WTC11 (cell line): Measurements from ENCODE around the gene TMEM207. TPM values are rescaled to one million over a fixed set of nuclear protein-coding genes. Genes with fewer than 3 reads are reported as not detected.

ENCODE experiments used
- ATAC-seq: fragments of 200-7000 bp; cut with Tn5 transposase; 2 replicates; pipeline ENCODE4 v1.10.0; 2021; ENCODE audit warnings: mild to moderate bottlenecking, moderate library complexity
- CTCF ChIA-PET: fragments of 300-600 bp; sonication (Branson Sonifier 250); formaldehyde crosslinking; loops from one replicate; lab custom pipeline; 2021; ENCODE audit warnings: antibody characterized with exemption; lab: Charles Lee
- POLR2A ChIA-PET: fragments of 350-600 bp; sonication (Branson Sonifier 250); formaldehyde crosslinking; loops from one replicate; lab custom pipeline; 2021; ENCODE audit warnings: antibody characterized with exemption; lab: Charles Lee
- DNase-seq: peaks from one replicate; pipeline ENCODE4 v3.0.0; 2021; ENCODE audit warnings: low spot score
- H3K27ac Mint-ChIP-seq: 2 replicates; pipeline ENCODE4 v1.8.0; 2021; ENCODE audit warnings: mixed read lengths
- H3K27me3 Mint-ChIP-seq: 2 replicates; pipeline ENCODE4 v1.8.0; 2021; ENCODE audit warnings: low read depth, mild to moderate bottlenecking, moderate library complexity, mixed read lengths
- H3K36me3 Mint-ChIP-seq: 2 replicates; pipeline ENCODE4 v1.8.0; 2021; ENCODE audit warnings: mixed read lengths
- H3K4me1 Mint-ChIP-seq: 2 replicates; pipeline ENCODE4 v1.8.0; 2022; ENCODE audit warnings: mixed read lengths
- H3K4me3 Mint-ChIP-seq: 2 replicates; pipeline ENCODE4 v1.8.0; 2021; ENCODE audit warnings: mild to moderate bottlenecking, moderate library complexity, mixed read lengths
- H3K9me3 Mint-ChIP-seq: 2 replicates; pipeline ENCODE4 v1.8.0; 2021; ENCODE audit warnings: mixed read lengths
- CBFB ChIP-seq: sonication (generic); formaldehyde crosslinking; IDR thresholded peaks from 2 replicates; pipeline ENCODE4 v1.8.1; 2022; ENCODE audit warnings: mild to moderate bottlenecking, low read depth, missing genetic modification reagents
- CREB1 ChIP-seq: sonication (generic); formaldehyde crosslinking; IDR thresholded peaks from 2 replicates; pipeline ENCODE4 v1.8.0; 2023; ENCODE audit warnings: mild to moderate bottlenecking, missing genetic modification reagents
- ELF4 ChIP-seq: sonication (generic); formaldehyde crosslinking; IDR thresholded peaks from 2 replicates; pipeline ENCODE4 v1.8.1; 2022; ENCODE audit warnings: low read depth, mild to moderate bottlenecking, moderate library complexity, missing genetic modification reagents
- ESRRA ChIP-seq: sonication (generic); formaldehyde crosslinking; IDR thresholded peaks from 2 replicates; pipeline ENCODE4 v1.8.1; 2022; ENCODE audit warnings: mild to moderate bottlenecking, missing genetic modification reagents, borderline replicate concordance
- FOXJ3 ChIP-seq: sonication (generic); formaldehyde crosslinking; IDR thresholded peaks from 2 replicates; pipeline ENCODE4 v1.9.0; 2021; ENCODE audit warnings: missing genetic modification reagents, mild to moderate bottlenecking, borderline replicate concordance
- GTF2I ChIP-seq: fragments of 250-450 bp; sonication (Bioruptor Pico); conservative IDR thresholded peaks from 2 replicates; pipeline ENCODE4 v1.4.0; 2021; ENCODE audit warnings: mild to moderate bottlenecking
- JAZF1 ChIP-seq: fragments of 250-450 bp; sonication (Bioruptor Pico); IDR thresholded peaks from 2 replicates; pipeline ENCODE4 v1.9.0; 2021; ENCODE audit warnings: moderate library complexity, mild to moderate bottlenecking, inconsistent platforms
- JUN ChIP-seq: sonication (generic); formaldehyde crosslinking; IDR thresholded peaks from 2 replicates; pipeline ENCODE4 v1.8.0; 2023; ENCODE audit warnings: mild to moderate bottlenecking, missing genetic modification reagents
- NR1H2 ChIP-seq: sonication (generic); formaldehyde crosslinking; IDR thresholded peaks from 2 replicates; pipeline ENCODE4 v1.9.0; 2021; ENCODE audit warnings: mild to moderate bottlenecking, moderate library complexity, missing genetic modification reagents
- RELA ChIP-seq: sonication (generic); formaldehyde crosslinking; IDR thresholded peaks from 2 replicates; pipeline ENCODE4 v1.8.1; 2022; ENCODE audit warnings: missing genetic modification reagents, mild to moderate bottlenecking, borderline replicate concordance
- RORB ChIP-seq: fragments of 250-450 bp; sonication (Bioruptor Pico); IDR thresholded peaks from 2 replicates; pipeline ENCODE4 v1.9.0; 2021; ENCODE audit warnings: mild to moderate bottlenecking
- SMAD3 ChIP-seq: sonication (generic); formaldehyde crosslinking; IDR thresholded peaks from 2 replicates; pipeline ENCODE4 v1.8.0; 2022; ENCODE audit warnings: missing genetic modification reagents, mild to moderate bottlenecking, borderline replicate concordance
- ZBTB21 ChIP-seq: sonication (generic); formaldehyde crosslinking; IDR thresholded peaks from 2 replicates; pipeline ENCODE4 v1.8.1; 2023; ENCODE audit warnings: mild to moderate bottlenecking, missing genetic modification reagents, borderline replicate concordance
- ZNF121 ChIP-seq: sonication (generic); formaldehyde crosslinking; IDR thresholded peaks from 2 replicates; pipeline ENCODE4 v1.8.0; 2023; ENCODE audit warnings: missing genetic modification reagents
- ZNF138 ChIP-seq: sonication (generic); formaldehyde crosslinking; conservative IDR thresholded peaks from 2 replicates; pipeline ENCODE4 v1.8.1; 2022; ENCODE audit warnings: mild to moderate bottlenecking, moderate library complexity, missing genetic modification reagents
- ZNF219 ChIP-seq: sonication (generic); formaldehyde crosslinking; IDR thresholded peaks from 2 replicates; pipeline ENCODE4 v1.8.0; 2023; ENCODE audit warnings: missing genetic modification reagents, mild to moderate bottlenecking, borderline replicate concordance
- ZNF423 ChIP-seq: fragments of 250-450 bp; sonication (Bioruptor Pico); IDR thresholded peaks from 2 replicates; pipeline ENCODE4 v2.1.2; 2022; ENCODE audit warnings: mild to moderate bottlenecking, moderate library complexity
- total RNA-seq: library from RNA; stranded (reverse); gene quantifications from 3 replicates; pipeline ENCODE4 v1.2.3, GENCODE V29; 2021
- TF ChIP-seq, protein P1 (sequence below): sonication (generic); formaldehyde crosslinking; IDR thresholded peaks from 2 replicates; pipeline ENCODE4 v1.8.1; 2023; ENCODE audit warnings: mild to moderate bottlenecking, missing genetic modification reagents, borderline replicate concordance
- TF ChIP-seq, protein P2 (sequence below): fragments of 250-450 bp; sonication (Bioruptor Pico); IDR thresholded peaks from 2 replicates; pipeline ENCODE4 v2.1.2; 2022; ENCODE audit warnings: mild to moderate bottlenecking, moderate library complexity
- TF ChIP-seq, protein P3 (sequence below): sonication (generic); formaldehyde crosslinking; IDR thresholded peaks from 2 replicates; pipeline ENCODE4 v1.8.0; 2022; ENCODE audit warnings: mild to moderate bottlenecking, missing genetic modification reagents
- TF ChIP-seq, protein P4 (sequence below): sonication (generic); formaldehyde crosslinking; IDR thresholded peaks from 2 replicates; pipeline ENCODE4 v1.8.0; 2022; ENCODE audit warnings: mild to moderate bottlenecking, missing genetic modification reagents
- TF ChIP-seq, protein P5 (sequence below): fragments of 250-450 bp; sonication (Bioruptor Pico); IDR thresholded peaks from 2 replicates; pipeline ENCODE4 v1.9.0; 2021; ENCODE audit warnings: mild to moderate bottlenecking
- TF ChIP-seq, protein P6 (sequence below): sonication (generic); formaldehyde crosslinking; IDR thresholded peaks from 2 replicates; pipeline ENCODE4 v1.8.1; 2023; ENCODE audit warnings: mild to moderate bottlenecking, missing genetic modification reagents, moderate library complexity

Gene TMEM207
- total RNA-seq, 1 experiment from 2014 or later: not detected

DNA sequence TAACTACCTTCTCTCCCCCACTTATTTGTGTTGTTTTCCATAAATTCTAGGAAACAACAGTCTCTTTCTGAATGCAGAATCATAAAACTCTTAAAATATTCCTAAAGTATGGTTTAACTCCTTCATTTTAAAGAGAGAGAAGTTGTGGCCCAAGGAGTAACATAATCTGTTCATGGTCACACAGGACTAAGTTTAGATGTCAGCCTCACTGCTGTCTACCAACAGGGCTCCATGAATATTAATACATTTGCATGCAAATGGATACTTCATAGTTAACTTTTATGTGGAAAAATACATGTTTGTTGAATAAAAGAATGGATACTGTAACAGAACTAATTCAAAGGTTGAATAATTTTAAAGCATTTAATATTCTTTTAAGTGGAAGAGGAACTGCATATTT lies 45.7 kb upstream of the TMEM207 start:
- no peak for DNase-seq
- peaks cover 9% of the 10 kb centered on the region for H3K4me1 Mint-ChIP-seq

DNA sequence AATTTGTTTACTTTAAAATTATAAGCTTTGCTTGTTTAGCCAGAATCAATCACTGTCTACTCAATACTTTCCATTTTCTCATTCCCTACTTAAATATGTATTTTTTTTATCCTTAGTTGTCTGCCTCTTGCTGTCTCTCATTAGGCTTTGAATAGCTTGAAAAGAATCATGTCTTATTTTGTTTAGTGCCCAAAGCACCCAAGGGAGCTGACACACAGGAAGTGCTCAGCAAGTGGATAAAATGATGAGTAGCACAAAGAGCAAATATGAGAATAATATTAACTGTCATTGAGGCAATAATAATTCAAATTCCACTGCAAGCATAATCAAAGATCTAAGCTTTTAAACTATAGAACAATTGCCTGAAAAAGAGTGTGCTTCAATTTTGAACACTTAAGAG lies 45.2 kb upstream of the TMEM207 start:
- ChIA-PET CTCF (no interaction called here), POLR2A (no interaction called here)
- Mint-ChIP-seq H3K9me3 (no peaks in the 10 kb centered on the region), H3K27me3 (no peaks in the 10 kb centered on the region), H3K4me3 (no peak overlapping the region), H3K36me3 (no peaks in the 10 kb centered on the region), H3K27ac (no peak overlapping the region), H3K4me1 (peaks cover 9% of the 10 kb centered on the region)
- DNase-seq (no peak), ATAC-seq (no peak)
- TF ChIP-seq ESRRA (CRISPR knock-in tag): no peak
- no peak for TF ChIP-seq JUN (CRISPR knock-in tag)
- TF ChIP-seq, protein P1, sequence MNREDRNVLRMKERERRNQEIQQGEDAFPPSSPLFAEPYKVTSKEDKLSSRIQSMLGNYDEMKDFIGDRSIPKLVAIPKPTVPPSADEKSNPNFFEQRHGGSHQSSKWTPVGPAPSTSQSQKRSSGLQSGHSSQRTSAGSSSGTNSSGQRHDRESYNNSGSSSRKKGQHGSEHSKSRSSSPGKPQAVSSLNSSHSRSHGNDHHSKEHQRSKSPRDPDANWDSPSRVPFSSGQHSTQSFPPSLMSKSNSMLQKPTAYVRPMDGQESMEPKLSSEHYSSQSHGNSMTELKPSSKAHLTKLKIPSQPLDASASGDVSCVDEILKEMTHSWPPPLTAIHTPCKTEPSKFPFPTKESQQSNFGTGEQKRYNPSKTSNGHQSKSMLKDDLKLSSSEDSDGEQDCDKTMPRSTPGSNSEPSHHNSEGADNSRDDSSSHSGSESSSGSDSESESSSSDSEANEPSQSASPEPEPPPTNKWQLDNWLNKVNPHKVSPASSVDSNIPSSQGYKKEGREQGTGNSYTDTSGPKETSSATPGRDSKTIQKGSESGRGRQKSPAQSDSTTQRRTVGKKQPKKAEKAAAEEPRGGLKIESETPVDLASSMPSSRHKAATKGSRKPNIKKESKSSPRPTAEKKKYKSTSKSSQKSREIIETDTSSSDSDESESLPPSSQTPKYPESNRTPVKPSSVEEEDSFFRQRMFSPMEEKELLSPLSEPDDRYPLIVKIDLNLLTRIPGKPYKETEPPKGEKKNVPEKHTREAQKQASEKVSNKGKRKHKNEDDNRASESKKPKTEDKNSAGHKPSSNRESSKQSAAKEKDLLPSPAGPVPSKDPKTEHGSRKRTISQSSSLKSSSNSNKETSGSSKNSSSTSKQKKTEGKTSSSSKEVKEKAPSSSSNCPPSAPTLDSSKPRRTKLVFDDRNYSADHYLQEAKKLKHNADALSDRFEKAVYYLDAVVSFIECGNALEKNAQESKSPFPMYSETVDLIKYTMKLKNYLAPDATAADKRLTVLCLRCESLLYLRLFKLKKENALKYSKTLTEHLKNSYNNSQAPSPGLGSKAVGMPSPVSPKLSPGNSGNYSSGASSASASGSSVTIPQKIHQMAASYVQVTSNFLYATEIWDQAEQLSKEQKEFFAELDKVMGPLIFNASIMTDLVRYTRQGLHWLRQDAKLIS (CRISPR knock-in tag): no peak
- TF ChIP-seq, protein P2, sequence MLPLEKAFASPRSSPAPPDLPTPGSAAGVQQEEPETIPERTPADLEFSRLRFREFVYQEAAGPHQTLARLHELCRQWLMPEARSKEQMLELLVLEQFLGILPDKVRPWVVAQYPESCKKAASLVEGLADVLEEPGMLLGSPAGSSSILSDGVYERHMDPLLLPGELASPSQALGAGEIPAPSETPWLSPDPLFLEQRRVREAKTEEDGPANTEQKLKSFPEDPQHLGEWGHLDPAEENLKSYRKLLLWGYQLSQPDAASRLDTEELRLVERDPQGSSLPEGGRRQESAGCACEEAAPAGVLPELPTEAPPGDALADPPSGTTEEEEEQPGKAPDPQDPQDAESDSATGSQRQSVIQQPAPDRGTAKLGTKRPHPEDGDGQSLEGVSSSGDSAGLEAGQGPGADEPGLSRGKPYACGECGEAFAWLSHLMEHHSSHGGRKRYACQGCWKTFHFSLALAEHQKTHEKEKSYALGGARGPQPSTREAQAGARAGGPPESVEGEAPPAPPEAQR (CRISPR knock-in tag): no peak
- TF ChIP-seq RORB (CRISPR knock-in tag): no peak
- no peak for TF ChIP-seq SMAD3 (CRISPR knock-in tag)
- TF ChIP-seq ZNF121 (CRISPR knock-in tag): no peak
- TF ChIP-seq, protein P3, sequence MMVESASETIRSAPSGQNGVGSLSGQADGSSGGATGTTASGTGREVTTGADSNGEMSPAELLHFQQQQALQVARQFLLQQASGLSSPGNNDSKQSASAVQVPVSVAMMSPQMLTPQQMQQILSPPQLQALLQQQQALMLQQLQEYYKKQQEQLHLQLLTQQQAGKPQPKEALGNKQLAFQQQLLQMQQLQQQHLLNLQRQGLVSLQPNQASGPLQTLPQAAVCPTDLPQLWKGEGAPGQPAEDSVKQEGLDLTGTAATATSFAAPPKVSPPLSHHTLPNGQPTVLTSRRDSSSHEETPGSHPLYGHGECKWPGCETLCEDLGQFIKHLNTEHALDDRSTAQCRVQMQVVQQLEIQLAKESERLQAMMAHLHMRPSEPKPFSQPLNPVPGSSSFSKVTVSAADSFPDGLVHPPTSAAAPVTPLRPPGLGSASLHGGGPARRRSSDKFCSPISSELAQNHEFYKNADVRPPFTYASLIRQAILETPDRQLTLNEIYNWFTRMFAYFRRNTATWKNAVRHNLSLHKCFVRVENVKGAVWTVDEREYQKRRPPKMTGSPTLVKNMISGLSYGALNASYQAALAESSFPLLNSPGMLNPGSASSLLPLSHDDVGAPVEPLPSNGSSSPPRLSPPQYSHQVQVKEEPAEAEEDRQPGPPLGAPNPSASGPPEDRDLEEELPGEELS: no peak
- TF ChIP-seq JAZF1 (CRISPR knock-in tag): no peak
- TF ChIP-seq ZNF423: no peak
- no peak for TF ChIP-seq CREB1 (CRISPR knock-in tag)
- no peak for TF ChIP-seq NR1H2
- TF ChIP-seq, protein P4, sequence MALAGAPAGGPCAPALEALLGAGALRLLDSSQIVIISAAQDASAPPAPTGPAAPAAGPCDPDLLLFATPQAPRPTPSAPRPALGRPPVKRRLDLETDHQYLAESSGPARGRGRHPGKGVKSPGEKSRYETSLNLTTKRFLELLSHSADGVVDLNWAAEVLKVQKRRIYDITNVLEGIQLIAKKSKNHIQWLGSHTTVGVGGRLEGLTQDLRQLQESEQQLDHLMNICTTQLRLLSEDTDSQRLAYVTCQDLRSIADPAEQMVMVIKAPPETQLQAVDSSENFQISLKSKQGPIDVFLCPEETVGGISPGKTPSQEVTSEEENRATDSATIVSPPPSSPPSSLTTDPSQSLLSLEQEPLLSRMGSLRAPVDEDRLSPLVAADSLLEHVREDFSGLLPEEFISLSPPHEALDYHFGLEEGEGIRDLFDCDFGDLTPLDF (CRISPR knock-in tag): no peak
- no peak for TF ChIP-seq RELA (CRISPR knock-in tag)

More for the DNA sequence above, 45.7 kb upstream of the TMEM207 start:
- TF ChIP-seq, protein P5, sequence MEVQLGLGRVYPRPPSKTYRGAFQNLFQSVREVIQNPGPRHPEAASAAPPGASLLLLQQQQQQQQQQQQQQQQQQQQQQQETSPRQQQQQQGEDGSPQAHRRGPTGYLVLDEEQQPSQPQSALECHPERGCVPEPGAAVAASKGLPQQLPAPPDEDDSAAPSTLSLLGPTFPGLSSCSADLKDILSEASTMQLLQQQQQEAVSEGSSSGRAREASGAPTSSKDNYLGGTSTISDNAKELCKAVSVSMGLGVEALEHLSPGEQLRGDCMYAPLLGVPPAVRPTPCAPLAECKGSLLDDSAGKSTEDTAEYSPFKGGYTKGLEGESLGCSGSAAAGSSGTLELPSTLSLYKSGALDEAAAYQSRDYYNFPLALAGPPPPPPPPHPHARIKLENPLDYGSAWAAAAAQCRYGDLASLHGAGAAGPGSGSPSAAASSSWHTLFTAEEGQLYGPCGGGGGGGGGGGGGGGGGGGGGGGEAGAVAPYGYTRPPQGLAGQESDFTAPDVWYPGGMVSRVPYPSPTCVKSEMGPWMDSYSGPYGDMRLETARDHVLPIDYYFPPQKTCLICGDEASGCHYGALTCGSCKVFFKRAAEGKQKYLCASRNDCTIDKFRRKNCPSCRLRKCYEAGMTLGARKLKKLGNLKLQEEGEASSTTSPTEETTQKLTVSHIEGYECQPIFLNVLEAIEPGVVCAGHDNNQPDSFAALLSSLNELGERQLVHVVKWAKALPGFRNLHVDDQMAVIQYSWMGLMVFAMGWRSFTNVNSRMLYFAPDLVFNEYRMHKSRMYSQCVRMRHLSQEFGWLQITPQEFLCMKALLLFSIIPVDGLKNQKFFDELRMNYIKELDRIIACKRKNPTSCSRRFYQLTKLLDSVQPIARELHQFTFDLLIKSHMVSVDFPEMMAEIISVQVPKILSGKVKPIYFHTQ (CRISPR knock-in tag): no peak
- TF ChIP-seq, protein P6, sequence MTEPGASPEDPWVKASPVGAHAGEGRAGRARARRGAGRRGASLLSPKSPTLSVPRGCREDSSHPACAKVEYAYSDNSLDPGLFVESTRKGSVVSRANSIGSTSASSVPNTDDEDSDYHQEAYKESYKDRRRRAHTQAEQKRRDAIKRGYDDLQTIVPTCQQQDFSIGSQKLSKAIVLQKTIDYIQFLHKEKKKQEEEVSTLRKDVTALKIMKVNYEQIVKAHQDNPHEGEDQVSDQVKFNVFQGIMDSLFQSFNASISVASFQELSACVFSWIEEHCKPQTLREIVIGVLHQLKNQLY (CRISPR knock-in tag): no peak
- TF ChIP-seq ZNF138 (CRISPR knock-in tag) (no peak), ZNF219 (CRISPR knock-in tag) (no peak), ELF4 (CRISPR knock-in tag) (no peak), CBFB (CRISPR knock-in tag) (no peak), ZNF121 (CRISPR knock-in tag) (no peak), GTF2I (no peak), FOXJ3 (no peak), ZBTB21 (CRISPR knock-in tag) (no peak)
- TF ChIP-seq, protein P3: no peak
- CTCF ChIA-PET: no interaction called here
- H3K4me3 Mint-ChIP-seq: no peak overlapping the region
- H3K9me3 Mint-ChIP-seq: no peaks in the 10 kb centered on the region
- POLR2A ChIA-PET: no interaction called here
- no peak for ATAC-seq
- H3K36me3 Mint-ChIP-seq: no peaks in the 10 kb centered on the region
- H3K27ac Mint-ChIP-seq: no peak overlapping the region
- H3K27me3 Mint-ChIP-seq: no peaks in the 10 kb centered on the region
